HG03571 (cell line): ENCODE data around the gene CFAP299.

Source experiments
- ATAC-seq: cut with Tn5 transposase; IDR thresholded peaks from one replicate; pipeline ENCODE4 v1.9.1; 2021; ENCODE audit not compliant: unreplicated experiment

CFAP299 gene

GRCh38 chr4:80387390-80388283 is 52.1 kb downstream of the CFAP299 start:
- no peak for ATAC-seq

DNA sequence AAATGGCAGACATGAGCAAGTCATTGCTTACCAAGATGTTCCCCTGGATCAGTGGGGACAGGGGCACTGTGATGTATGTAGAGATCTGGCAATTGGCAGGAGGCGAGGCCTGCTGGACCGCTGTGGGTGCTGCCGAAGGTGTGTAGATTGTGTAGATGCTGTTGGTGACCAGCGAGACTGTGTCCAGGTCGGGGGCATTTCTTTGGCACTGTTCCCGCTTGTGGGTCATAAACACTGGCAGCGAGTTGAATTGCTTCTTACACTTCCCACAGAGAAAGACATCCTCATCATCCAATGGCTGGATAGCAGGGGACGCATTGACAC is 52.7 kb downstream of the CFAP299 start:
- ATAC-seq: no peak

DNA sequence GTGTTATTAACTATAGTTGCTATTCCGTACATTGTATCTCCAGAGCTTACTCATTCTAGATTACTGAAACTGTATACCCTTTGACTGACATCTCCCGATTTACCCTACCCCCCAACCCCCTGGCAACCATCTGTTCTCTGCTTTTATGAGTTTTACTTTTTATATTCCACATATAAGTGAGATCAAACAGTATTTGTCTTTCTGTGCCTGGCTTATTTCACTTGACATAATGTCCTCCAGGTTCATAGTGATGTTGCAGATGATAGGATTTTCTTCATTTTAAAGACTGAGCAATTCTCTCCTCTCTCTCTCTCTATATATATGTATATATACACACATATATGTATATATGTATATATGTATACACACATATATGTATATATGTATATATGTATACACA is 54.6 kb downstream of the CFAP299 start:
- ATAC-seq: no peak

DNA sequence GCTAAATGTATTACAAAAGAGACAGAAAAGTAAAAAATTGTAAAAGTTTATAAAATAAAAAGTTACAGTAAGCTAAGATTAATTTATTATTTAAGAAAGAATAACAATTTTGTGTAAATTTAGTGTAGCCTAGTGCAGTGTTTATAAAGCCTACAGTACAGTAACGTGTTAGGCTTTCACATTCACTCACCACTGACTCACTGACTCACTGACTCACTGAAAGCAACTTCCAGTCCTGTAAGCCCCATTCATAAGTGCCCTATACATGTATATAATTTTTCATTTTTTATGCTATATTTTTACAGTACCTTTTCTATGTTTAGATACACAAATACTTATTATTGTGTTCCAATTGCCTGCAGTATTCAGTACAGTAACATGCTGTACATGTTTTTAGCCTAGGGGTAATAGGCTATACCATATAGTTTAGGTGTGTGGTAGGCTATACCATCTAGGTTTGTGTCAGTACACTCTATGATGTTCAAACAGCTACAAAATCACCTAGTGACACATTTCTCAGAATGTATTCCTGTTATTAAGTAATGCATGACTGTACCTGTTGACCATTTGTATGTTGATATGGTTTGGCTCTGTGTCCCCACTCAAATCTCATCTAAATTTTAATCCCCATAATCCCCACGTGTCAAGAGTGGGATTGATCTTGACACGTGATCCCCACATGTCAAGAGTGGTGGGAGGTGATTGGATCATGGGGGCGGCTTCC is 57.9 kb downstream of the CFAP299 start:
- no peak for ATAC-seq

DNA sequence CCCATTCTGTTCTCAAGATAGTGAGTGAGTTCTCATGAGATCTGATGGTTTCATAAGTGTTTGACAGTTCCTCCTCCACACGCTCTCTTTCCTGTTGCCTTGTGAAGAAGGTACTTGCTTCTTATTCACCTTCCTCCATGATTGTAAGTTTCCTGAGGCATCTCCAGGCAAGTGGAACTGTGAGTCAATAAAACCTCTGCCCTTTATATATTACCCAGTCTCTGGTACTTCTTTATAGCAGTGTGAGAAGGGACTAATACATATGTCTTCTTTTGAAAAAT is 58.4 kb downstream of the CFAP299 start:
- no peak for ATAC-seq

GRCh38 chr4:80407246-80407645 is 71.7 kb downstream of the CFAP299 start:
- no peak for ATAC-seq

- no peak for ATAC-seq
Measured at GRCh38 chr4:80409809-80410208, 74.3 kb downstream of the CFAP299 start.

DNA sequence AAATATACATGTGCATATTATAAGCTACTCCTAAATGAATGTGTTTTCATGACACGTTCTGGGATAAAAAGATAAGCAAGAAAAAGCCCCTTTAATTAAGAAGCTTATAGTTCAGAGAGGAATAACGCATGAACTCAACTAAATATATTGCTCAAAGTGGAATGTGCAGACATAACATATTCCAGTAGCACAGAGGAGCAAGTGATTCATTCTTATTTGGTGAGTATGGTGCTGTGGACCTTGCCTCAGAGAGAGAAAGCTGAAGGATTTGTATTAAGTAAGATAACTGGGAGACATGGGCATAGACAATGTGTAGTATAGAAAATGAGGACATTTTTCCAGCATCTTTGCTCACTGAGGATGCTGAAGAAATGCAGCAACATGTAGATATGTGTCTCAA is 76.8 kb downstream of the CFAP299 start:
- ATAC-seq: no peak

- no peak for ATAC-seq
Measured at GRCh38 chr4:80413086-80413485, 77.6 kb downstream of the CFAP299 start.

- no peak for ATAC-seq
Measured at GRCh38 chr4:80417019-80417418, 81.5 kb downstream of the CFAP299 start.

DNA sequence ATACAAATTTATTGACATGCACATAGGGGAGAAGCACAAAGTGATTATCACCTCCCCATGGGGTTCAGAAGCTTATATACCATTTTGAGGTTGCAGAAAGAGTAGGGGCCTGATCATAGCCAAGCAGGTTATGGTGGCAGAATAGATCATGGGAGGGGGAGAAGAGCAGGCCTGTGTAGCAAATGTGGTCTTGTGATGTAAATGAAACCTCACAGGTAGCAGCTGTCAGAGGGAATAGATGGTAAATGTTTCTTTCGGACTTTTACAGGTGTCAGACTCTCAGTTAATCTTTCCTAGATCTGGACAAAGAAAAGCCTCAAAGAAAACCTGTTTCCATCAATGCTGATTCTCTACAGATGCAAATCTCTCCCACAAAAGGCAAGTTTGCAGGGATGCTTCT is 84.4 kb downstream of the CFAP299 start:
- ATAC-seq: no peak

DNA sequence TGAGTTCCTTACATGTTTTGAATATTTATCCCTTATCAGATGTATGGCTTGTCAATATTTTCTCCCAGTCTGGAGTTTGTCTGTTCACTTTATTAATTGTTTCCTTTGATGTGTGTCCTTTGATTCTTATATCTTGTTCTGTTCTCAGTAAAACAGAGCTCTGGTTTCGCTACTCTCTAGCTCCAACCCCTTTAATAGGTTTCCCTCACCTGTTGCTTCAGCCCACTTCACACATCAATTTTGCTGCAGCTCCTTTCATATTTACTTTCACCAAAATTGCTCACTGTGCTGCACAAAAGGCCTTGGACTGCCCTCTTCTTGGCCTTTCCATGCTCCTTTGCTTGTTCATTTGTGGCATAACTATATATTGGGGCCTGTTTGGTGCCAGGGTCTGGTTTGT is 85.1 kb downstream of the CFAP299 start:
- ATAC-seq: no peak

DNA sequence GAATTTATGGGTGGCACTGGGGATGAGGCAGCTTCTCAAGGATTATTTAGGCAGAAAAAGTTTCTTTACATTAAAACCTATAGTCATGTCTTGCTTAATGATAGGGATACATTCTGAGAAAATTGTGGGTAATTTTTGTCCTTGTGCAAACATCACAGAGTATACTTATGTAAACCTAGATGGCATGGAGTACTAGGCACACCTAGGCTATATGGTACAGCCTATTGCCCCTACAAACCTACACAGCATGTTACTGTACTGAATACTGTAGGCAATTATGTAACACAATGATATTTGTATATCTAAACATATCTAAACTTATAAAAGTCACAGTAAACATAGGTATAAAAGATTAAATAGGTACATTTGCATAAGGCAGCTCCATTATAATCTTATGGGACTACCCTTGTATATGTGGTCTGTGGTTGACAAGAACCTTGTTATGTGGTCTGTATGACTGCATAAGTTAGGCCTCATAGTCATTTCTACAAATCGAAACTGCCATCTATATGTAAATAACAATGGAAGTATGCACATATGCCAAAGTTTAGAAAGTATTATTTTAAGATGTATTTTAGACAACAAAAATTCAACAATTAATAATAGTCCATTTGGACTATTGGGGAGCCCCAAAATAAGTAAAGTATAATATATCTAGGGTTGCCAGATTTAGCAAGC is 87.3 kb downstream of the CFAP299 start:
- ATAC-seq: no peak

DNA sequence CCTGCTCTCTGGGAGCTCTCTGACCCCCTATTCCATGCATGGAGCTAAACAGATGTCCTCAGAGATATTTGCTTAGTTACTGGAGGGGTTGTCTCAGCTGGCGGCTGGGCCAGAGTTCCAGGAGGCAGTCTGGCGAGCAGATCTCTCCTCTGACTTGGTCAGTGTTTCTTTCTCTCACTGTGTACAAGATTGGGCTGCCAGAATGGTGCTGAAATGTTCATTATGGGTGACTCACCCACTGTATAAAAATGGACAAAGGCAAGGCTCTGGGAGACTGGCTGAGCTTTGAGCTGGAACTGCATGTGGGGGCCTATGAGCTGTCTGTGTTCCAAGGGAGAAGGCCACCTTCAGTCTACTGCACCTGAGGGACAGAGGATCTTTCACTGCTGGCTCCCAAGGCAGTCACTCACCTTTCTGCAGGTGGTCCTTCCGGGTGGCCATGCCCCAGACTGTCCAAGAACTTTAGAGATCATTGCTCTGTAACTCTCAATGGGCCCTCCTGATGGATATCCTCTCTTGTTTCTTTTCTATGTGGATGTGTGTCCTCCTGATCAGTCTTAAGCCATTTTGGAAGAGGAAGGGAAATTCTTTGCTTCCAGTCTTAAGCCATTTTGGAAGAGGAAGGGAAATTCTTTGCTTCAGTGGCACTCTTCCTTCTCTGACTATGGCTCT is 88.2 kb downstream of the CFAP299 start:
- ATAC-seq: no peak

DNA sequence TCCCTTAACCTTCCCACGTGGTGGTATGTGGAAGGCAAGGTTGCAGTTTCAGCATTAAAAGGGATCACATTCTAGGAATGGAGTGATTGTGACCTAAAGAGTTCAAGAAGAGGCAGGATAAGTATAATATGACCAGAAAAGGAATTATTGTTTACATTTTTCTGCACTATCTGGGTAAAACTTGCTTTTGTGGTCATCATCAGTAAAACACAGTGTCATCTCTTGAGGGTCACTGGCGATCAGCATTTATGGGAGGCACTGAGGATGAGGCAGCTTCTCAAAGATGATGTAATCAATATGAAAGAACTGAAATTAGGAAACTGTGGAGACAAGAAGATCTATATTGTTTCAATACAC is 88.7 kb downstream of the CFAP299 start:
- no peak for ATAC-seq

DNA sequence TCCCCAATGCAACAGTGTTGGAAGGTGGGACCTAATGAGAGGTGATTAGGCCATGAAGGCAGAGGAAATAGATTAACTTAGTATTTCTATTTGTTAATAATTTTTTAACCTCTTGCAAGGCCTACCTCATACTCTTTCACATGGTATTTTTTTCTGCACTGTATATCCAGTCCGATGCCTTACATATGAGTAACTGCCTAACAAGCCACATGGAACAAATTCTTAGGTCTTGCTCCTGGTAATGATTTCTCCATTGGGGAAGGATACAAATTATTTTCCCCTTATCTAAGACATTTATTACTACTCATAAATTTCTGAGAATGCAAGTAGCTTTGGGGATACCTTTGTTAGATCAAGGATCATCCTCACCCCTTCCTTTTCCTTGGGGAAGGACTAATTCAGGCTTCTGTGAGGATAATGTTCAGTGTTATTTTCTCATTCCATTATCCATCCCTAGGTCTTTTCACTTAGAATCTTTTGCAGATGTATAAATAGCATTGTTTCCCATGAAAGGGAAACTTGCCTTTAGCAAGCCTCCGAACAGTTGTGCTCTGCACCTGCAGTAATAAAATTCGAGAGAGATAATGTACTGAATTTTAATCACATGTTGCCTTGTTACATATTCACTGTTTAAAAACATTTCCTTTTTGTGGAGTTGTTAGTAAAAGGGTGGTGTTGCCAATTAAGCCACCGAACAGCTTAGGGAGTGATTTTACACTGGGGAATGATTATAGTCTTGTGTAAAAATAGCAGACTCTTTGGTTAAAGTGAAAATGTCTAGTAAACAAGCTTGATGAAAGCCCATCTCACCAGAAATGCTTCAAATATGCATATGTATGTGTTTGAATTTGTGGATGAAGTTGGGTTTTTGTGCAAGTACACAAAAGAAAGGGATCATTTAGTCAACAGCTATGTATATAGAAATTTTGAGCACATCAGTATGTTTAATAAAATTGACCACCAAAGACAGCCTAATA is 89.9 kb downstream of the CFAP299 start:
- no peak for ATAC-seq

DNA sequence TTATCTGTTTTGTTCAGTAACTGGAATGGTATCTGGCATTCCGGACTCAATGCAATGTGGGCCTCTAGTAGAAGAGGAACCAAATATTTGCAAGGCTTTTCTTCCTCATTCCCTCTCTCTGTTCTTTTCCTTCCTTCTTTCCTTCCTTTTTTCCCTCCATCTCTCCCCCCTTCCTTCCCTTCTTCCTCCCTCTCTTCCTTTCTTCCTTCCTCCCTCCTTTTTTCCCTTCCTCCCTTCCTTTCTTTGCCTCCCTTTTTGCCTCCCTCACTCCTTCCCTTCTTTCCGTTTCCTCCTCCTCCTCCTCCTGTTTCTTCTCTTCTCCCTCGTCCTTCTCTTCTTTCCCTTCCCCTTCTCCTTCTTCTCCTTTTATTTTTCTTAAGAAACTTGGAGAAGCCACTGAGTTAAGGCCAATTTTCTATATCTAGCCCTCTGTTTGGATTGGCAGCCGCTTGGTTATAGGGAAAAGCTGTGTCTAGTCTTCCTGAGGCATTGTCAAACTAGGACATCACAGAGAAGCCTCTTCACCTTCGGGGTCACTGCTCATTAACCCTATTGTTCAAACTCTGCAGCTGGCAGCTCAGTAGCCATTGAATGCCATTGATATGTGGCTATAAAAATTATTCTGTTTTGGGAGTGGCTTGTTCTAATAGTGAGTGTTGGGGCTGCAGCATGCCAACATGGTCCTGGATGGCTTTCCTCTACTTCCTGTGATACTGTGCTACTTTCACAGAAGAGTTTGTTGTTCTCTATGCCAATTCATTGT is 95.9 kb downstream of the CFAP299 start:
- ATAC-seq: no peak

DNA sequence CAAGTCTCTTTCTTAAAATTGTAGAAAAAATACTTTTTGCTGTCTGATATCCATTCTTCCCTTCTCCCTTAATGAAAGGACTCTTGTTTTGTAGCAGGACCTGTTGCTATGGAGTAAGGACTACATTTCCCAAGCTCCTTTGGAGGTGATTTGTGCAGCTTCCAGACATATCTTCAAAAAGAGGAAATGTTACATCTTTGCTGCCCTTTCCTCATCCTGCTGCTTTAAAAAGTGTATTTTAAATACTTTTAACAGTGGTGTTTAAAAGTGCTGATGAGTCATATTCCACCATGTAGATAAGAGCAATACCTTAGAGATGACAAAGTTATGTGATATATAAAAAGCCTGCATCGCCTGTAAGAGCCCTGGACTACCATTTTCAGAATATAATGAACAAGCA is 98.7 kb downstream of the CFAP299 start:
- ATAC-seq: no peak

DNA sequence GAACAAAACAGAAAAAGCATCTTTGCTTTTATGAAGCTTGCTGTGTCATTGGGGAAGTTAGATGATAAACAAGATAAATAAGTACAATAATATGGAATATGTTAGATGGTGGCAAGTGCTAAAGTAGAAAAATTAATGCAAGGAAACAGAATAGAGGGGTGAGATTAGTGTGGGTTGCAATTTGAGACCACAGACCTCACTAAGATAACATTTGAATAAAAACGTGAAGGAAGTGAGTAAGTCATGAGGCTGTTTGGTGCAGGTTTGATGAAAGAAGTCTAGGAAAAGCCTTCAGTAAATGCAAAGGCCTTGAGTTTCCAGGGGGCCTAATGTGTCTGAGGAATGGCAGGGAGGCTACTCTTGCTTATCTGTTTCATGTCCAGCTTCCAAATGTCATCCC is 102.5 kb downstream of the CFAP299 start:
- ATAC-seq: no peak
